HEK293 (cell line): Measurements from ENCODE around the gene SWAP70.

Experiments
- CTCF ChIA-PET: fragments of 350-600 bp; formaldehyde crosslinking; extraction: SDS; loops from one replicate; lab custom pipeline; 2021; ENCODE audit warnings: antibody characterized with exemption; lab: Yijun Ruan, JAX
- POLR2A ChIA-PET: fragments of 300-600 bp; formaldehyde crosslinking; extraction: SDS; loops from one replicate; lab custom pipeline; 2020; ENCODE audit warnings: antibody characterized with exemption, inconsistent platforms; lab: Yijun Ruan, JAX
- H3K27ac ChIP-seq: fragments of 200-500 bp; sonication (Bioruptor generic); 2 replicates; pipeline ENCODE4 v1.5.1; 2014; ENCODE audit warnings: low read depth, low read length, control low read depth, inconsistent platforms; ENCODE audit errors: extremely low read depth
- H3K36me3 ChIP-seq, 2 experiments: fragments of 200-500 bp in 1 of 2; sonication (Bioruptor generic) in 1 of 2; 1 replicate in 1 of 2; 2 replicates in 1 of 2; pipeline ENCODE4 v1.5.1; 2014 to 2017; ENCODE audit warnings: inconsistent platforms in 2 of 2, low read length in 2 of 2; ENCODE audit not compliant: control insufficient read depth in 2 of 2, insufficient read depth in 1 of 2
- H3K4me1 ChIP-seq: fragments of 200-500 bp; sonication (Bioruptor generic); 2 replicates; pipeline ENCODE4 v1.5.1; 2014; ENCODE audit warnings: mild to moderate bottlenecking, low read length, inconsistent platforms; ENCODE audit not compliant: control insufficient read depth, insufficient read depth
- H3K4me3 ChIP-seq: 2 replicates; pipeline ENCODE4 v1.5.1; 2011; ENCODE audit warnings: low read depth, mild to moderate bottlenecking, control low read depth, low read length, moderate library complexity
- H3K9me3 ChIP-seq: fragments of 200-500 bp; sonication (Bioruptor generic); 2 replicates; pipeline ENCODE4 v1.5.1; 2014; ENCODE audit warnings: low read depth, low read length, inconsistent platforms; ENCODE audit not compliant: control insufficient read depth, insufficient read depth
- GLI2 ChIP-seq: fragments of 450-650 bp; formaldehyde crosslinking; IDR thresholded peaks from 2 replicates; pipeline ENCODE4; 2017; ENCODE audit warnings: missing biosample characterization, missing genetic modification characterization, low read depth, borderline replicate concordance
- OSR2 ChIP-seq: fragments of 450-650 bp; formaldehyde crosslinking; IDR thresholded peaks from 2 replicates; pipeline ENCODE4 v1.5.1; 2016; ENCODE audit warnings: missing biosample characterization, missing genetic modification characterization
- RBAK ChIP-seq: fragments of 450-650 bp; formaldehyde crosslinking; IDR thresholded peaks from 2 replicates; pipeline ENCODE4 v1.5.1; 2016; ENCODE audit warnings: missing biosample characterization, missing genetic modification characterization
- SETDB1 ChIP-seq: IDR thresholded peaks from one replicate; pipeline ENCODE4 v1.6.1; 2017; ENCODE audit warnings: mild to moderate bottlenecking, low read length, moderate library complexity, mixed read lengths; ENCODE audit not compliant: insufficient read length
- YY2 ChIP-seq: fragments of 450-650 bp; formaldehyde crosslinking; IDR thresholded peaks from 2 replicates; pipeline ENCODE4 v1.5.1; 2016; ENCODE audit warnings: missing biosample characterization, missing genetic modification characterization
- ZFP69B ChIP-seq: fragments of 450-650 bp; formaldehyde crosslinking; IDR thresholded peaks from 2 replicates; pipeline ENCODE4 v1.5.1; 2016; ENCODE audit warnings: missing biosample characterization, missing genetic modification characterization
- ZNF114 ChIP-seq: fragments of 450-650 bp; formaldehyde crosslinking; IDR thresholded peaks from 2 replicates; pipeline ENCODE4 v1.5.0; 2017; ENCODE audit warnings: missing biosample characterization, missing genetic modification characterization
- ZNF138 ChIP-seq: fragments of 450-650 bp; formaldehyde crosslinking; IDR thresholded peaks from 2 replicates; pipeline ENCODE4 v1.5.1; 2016; ENCODE audit warnings: missing biosample characterization, missing genetic modification characterization, borderline replicate concordance
- ZNF19 ChIP-seq: fragments of 450-650 bp; formaldehyde crosslinking; IDR thresholded peaks from 2 replicates; pipeline ENCODE4; 2016; ENCODE audit warnings: missing biosample characterization, missing genetic modification characterization, low read depth
- ZNF37A ChIP-seq: fragments of 450-650 bp; IDR thresholded peaks from 2 replicates; pipeline ENCODE4 v1.5.1; 2018; ENCODE audit warnings: missing biosample characterization, missing genetic modification characterization
- ZNF394 ChIP-seq: fragments of 450-650 bp; formaldehyde crosslinking; IDR thresholded peaks from 2 replicates; pipeline ENCODE4 v1.5.1; 2016; ENCODE audit warnings: missing biosample characterization, missing genetic modification characterization, mild to moderate bottlenecking, moderate library complexity, borderline replicate concordance
- ZNF544 ChIP-seq: fragments of 450-650 bp; formaldehyde crosslinking; IDR thresholded peaks from 2 replicates; pipeline ENCODE4 v1.5.0; 2017; ENCODE audit warnings: missing biosample characterization, missing genetic modification characterization
- ZNF560 ChIP-seq: fragments of 450-650 bp; formaldehyde crosslinking; IDR thresholded peaks from 2 replicates; pipeline ENCODE4 v1.5.1; 2017; ENCODE audit warnings: missing biosample characterization, missing genetic modification characterization, borderline replicate concordance
- ZNF621 ChIP-seq: fragments of 450-650 bp; formaldehyde crosslinking; IDR thresholded peaks from 2 replicates; pipeline ENCODE4 v1.5.1; 2017; ENCODE audit warnings: missing biosample characterization, missing genetic modification characterization
- ZNF624 ChIP-seq: fragments of 450-650 bp; formaldehyde crosslinking; IDR thresholded peaks from 2 replicates; pipeline ENCODE4 v1.5.1; 2017; ENCODE audit warnings: missing biosample characterization, missing genetic modification characterization
- ZNF670 ChIP-seq: fragments of 450-650 bp; formaldehyde crosslinking; IDR thresholded peaks from 2 replicates; pipeline ENCODE4 v1.5.1; 2016; ENCODE audit warnings: missing biosample characterization, missing genetic modification characterization, low read depth
- ZNF747 ChIP-seq: fragments of 450-650 bp; formaldehyde crosslinking; IDR thresholded peaks from 2 replicates; pipeline ENCODE4 v1.5.1; 2016; ENCODE audit warnings: missing biosample characterization, missing genetic modification characterization
- ZNF837 ChIP-seq: fragments of 450-650 bp; formaldehyde crosslinking; IDR thresholded peaks from 2 replicates; pipeline ENCODE4 v1.5.1; 2016; ENCODE audit warnings: missing biosample characterization, missing genetic modification characterization
- ZXDB ChIP-seq: fragments of 450-650 bp; formaldehyde crosslinking; IDR thresholded peaks from 2 replicates; pipeline ENCODE4 v1.5.1; 2016; ENCODE audit warnings: missing biosample characterization, missing genetic modification characterization
- TF ChIP-seq, protein P1 (sequence below): fragments of 450-650 bp; formaldehyde crosslinking; IDR thresholded peaks from 2 replicates; pipeline ENCODE4 v1.5.1; 2016; ENCODE audit warnings: missing biosample characterization, missing genetic modification characterization
- TF ChIP-seq, protein P2 (sequence below): fragments of 450-650 bp; formaldehyde crosslinking; IDR thresholded peaks from 2 replicates; pipeline ENCODE4 v1.5.1; 2016; ENCODE audit warnings: missing biosample characterization, missing genetic modification characterization
- TF ChIP-seq, protein P3 (sequence below): fragments of 450-650 bp; formaldehyde crosslinking; optimal IDR thresholded peaks from 2 replicates; pipeline ENCODE3; 2016; ENCODE audit warnings: missing biosample characterization, mild to moderate bottlenecking, missing genetic modification characterization

The SWAP70 gene

DNA sequence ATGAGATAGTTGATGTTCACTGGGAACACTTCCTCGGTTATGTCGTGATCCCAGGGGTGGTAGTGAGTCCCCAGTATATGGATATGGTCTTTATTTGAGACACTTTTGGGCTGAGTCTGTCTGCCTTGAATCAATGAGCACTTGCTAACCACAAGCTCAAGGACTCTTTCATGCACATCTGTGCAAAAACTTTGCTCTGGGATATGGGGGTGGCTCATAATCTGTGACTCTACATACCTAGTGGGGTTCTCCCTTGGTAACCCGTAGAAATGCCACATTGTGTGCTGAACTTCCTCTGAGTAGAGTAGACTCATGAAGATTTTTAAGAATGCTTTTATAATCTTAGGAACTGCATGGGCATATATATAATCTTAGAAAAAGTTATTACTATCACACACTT lies 69.3 kb downstream of the SWAP70 start:
- Histone ChIP-seq H3K27ac (no peak overlapping the region), H3K4me1 (no peaks in the 10 kb centered on the region), H3K9me3 (no peaks in the 10 kb centered on the region), H3K36me3 (peaks cover 0 to 46% of the 10 kb centered on the region in 2 experiments; a peak in 1 of 3 replicates), H3K4me3 (no peak overlapping the region)
- no peak for TF ChIP-seq ZNF621 (tag by site-specific recombination)
- TF ChIP-seq ZNF394 (tag by site-specific recombination), result no peak
- no peak for TF ChIP-seq ZXDB (tag by site-specific recombination)
- no peak for TF ChIP-seq YY2 (tag by site-specific recombination)
- TF ChIP-seq ZNF837, result no peak
- no peak for TF ChIP-seq ZFP69B
- no peak for TF ChIP-seq SETDB1
- no peak for TF ChIP-seq ZNF37A (tag by site-specific recombination)
- TF ChIP-seq ZNF19, result no peak
- TF ChIP-seq, protein P1, sequence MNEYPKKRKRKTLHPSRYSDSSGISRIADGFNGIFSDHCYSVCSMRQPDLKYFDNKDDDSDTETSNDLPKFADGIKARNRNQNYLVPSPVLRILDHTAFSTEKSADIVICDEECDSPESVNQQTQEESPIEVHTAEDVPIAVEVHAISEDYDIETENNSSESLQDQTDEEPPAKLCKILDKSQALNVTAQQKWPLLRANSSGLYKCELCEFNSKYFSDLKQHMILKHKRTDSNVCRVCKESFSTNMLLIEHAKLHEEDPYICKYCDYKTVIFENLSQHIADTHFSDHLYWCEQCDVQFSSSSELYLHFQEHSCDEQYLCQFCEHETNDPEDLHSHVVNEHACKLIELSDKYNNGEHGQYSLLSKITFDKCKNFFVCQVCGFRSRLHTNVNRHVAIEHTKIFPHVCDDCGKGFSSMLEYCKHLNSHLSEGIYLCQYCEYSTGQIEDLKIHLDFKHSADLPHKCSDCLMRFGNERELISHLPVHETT, result no peak
- no peak for TF ChIP-seq ZNF624
- TF ChIP-seq ZNF544 (tag by site-specific recombination), result no peak
- TF ChIP-seq RBAK (tag by site-specific recombination), result no peak
- no peak for TF ChIP-seq OSR2 (tag by site-specific recombination)
- ChIA-PET CTCF (interaction anchor here (1.0 to 2.1 kb wide), 2 partner anchors 15 to 57 kb away, joined by 3 to 9 read pairs; no protein-coding TSS in a partner anchor), POLR2A (no interaction called here)

DNA sequence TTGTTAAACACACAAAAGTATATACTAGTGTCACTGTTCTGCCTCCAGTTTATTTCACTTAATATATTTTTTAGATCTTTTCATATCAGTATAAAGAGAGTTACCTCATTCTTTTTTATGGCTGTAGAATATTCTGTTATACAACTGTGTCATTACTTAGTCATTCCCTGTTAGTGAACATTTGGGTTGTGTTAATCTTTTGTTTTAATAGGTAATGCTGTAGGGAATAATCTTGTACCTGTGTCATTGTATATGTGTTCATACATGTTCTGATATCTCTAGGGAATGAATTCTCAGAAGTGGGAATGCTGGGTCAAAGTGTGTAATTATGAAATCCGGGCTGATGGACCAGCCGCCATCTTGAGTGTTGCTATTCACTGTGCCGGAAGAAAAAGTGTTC lies 71.4 kb downstream of the SWAP70 start:
- CTCF ChIA-PET, result interaction anchor here (4.4 kb wide), 1 partner anchor 13 kb away, joined by 17 read pairs; no protein-coding TSS in a partner anchor
- Histone ChIP-seq H3K4me1 (no peaks in the 10 kb centered on the region), H3K4me3 (no peak overlapping the region), H3K36me3 (peaks cover 0 to 54% of the 10 kb centered on the region in 2 experiments; a peak in 2 of 3 replicates), H3K9me3 (no peaks in the 10 kb centered on the region), H3K27ac (no peak overlapping the region)
- POLR2A ChIA-PET, result no interaction called here
- TF ChIP-seq, protein P2, sequence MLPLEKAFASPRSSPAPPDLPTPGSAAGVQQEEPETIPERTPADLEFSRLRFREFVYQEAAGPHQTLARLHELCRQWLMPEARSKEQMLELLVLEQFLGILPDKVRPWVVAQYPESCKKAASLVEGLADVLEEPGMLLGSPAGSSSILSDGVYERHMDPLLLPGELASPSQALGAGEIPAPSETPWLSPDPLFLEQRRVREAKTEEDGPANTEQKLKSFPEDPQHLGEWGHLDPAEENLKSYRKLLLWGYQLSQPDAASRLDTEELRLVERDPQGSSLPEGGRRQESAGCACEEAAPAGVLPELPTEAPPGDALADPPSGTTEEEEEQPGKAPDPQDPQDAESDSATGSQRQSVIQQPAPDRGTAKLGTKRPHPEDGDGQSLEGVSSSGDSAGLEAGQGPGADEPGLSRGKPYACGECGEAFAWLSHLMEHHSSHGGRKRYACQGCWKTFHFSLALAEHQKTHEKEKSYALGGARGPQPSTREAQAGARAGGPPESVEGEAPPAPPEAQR (tag by site-specific recombination), result no peak
- no peak for TF ChIP-seq SETDB1
- TF ChIP-seq, protein P3, sequence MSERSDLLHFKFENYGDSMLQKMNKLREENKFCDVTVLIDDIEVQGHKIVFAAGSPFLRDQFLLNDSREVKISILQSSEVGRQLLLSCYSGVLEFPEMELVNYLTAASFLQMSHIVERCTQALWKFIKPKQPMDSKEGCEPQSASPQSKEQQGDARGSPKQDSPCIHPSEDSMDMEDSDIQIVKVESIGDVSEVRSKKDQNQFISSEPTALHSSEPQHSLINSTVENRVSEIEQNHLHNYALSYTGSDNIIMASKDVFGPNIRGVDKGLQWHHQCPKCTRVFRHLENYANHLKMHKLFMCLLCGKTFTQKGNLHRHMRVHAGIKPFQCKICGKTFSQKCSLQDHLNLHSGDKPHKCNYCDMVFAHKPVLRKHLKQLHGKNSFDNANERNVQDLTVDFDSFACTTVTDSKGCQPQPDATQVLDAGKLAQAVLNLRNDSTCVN, result no peak
- TF ChIP-seq ZNF544 (tag by site-specific recombination), result no peak
- TF ChIP-seq ZNF138, result no peak
- no peak for TF ChIP-seq ZNF114 (tag by site-specific recombination)
- no peak for TF ChIP-seq ZNF747 (tag by site-specific recombination)
- TF ChIP-seq ZNF670 (tag by site-specific recombination), result no peak

DNA sequence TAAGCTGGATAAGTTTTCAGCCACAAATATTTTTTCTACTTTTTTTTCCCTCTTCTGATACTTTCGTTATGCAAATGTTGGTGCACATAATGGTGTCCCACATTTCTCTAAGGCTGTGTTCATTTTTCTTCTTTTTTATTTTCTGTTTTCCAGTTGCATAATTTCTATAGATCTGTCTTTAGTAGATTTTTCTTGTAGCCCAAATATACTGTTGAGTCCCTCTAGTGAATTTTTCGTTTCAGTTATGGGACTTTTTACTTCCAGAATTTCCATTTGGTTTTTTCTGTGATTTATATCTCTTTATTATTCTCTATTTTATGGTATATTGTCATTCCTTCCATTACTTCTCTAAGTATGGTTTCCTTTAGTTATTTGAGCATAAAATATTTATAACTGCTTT lies 72.0 kb downstream of the SWAP70 start:
- CTCF ChIA-PET, result interaction anchor here (4.4 kb wide), 1 partner anchor 12 kb away, joined by 17 read pairs; no protein-coding TSS in a partner anchor
- no peak for TF ChIP-seq ZNF560 (tag by site-specific recombination)
- peak; percentile 83 for TF ChIP-seq SETDB1
- no peak for TF ChIP-seq GLI2 (tag by site-specific recombination)
- no peak overlapping the region for H3K27ac ChIP-seq

More for the DNA sequence above, 72.0 kb downstream of the SWAP70 start:
- POLR2A ChIA-PET, result no interaction called here
- H3K4me3 ChIP-seq, result no peak overlapping the region
- peaks cover 0 to 61% of the 10 kb centered on the region in 2 experiments; a peak in 2 of 3 replicates for H3K36me3 ChIP-seq
- no peaks in the 10 kb centered on the region for H3K9me3 ChIP-seq
- no peaks in the 10 kb centered on the region for H3K4me1 ChIP-seq
